PC-9 (cell line): ENCODE measurements around the gene IGDCC3. TPM values are rescaled to one million over a fixed set of nuclear protein-coding genes. Genes with fewer than 3 reads are reported as not detected.
"Not testable (repeated sequence)": the region's sequence is repeated elsewhere in the genome, so short reads cannot be mapped to it uniquely, and the experiment has no call there.

Experiments used
- BruUV-seq: library from RNA; stranded (reverse); fragments of 400-500 nt; replicated peaks from 2 replicates; lab custom pipeline; 2021; lab: Mats Ljungman, UMichigan
- CTCF ChIA-PET: fragments of 300-600 bp; sonication (Branson Sonifier 250); formaldehyde crosslinking; loops from one replicate; lab custom pipeline; 2022; ENCODE audit warnings: antibody characterized with exemption; lab: Charles Lee
- POLR2A ChIA-PET: fragments of 300-600 bp; sonication (Branson Sonifier 250); formaldehyde crosslinking; loops from one replicate; lab custom pipeline; 2022; ENCODE audit warnings: antibody characterized with exemption; ENCODE audit not compliant: unreplicated experiment; lab: Charles Lee
- DNase-seq, 2 experiments: peaks; one replicate each; pipeline versions ENCODE4 v3.0.0 to v3.0.0-alpha.2; 2015 to 2022; ENCODE audit warnings: mixed read lengths in 1 of 2
- H2AFZ ChIP-seq: fragments of 200-600 bp; sonication (generic); 2 replicates; pipeline ENCODE4 v1.8.1; 2017; ENCODE audit warnings: antibody characterized with exemption
- H3F3A ChIP-seq: fragments of 200-600 bp; sonication (generic); 2 replicates; pipeline ENCODE4 v1.8.1; 2017; ENCODE audit warnings: antibody characterized with exemption, mild to moderate bottlenecking, low read depth; ENCODE audit not compliant: insufficient read depth
- H3K27ac ChIP-seq: fragments of 200-600 bp; sonication (generic); 2 replicates; pipeline ENCODE4 v1.6.1; 2016; ENCODE audit warnings: mixed run types
- H3K27me3 ChIP-seq: fragments of 200-600 bp; sonication (generic); 2 replicates; pipeline ENCODE4 v1.6.1; 2016; ENCODE audit warnings: low read depth, mixed run types; ENCODE audit not compliant: insufficient read depth
- H3K36me3 ChIP-seq: fragments of 200-600 bp; sonication (generic); 2 replicates; pipeline ENCODE4 v1.6.1; 2016; ENCODE audit warnings: low read depth, mixed run types
- H3K4me1 ChIP-seq: fragments of 200-600 bp; sonication (generic); replicated peaks from 2 replicates; pipeline ENCODE4 v1.6.1; 2016; ENCODE audit warnings: mixed run types; ENCODE audit not compliant: insufficient read depth
- H3K4me2 ChIP-seq: fragments of 200-600 bp; sonication (generic); 2 replicates; pipeline ENCODE4 v1.6.1; 2017; ENCODE audit warnings: mixed run types
- H3K4me3 ChIP-seq: fragments of 200-600 bp; sonication (generic); 2 replicates; pipeline ENCODE4 v1.6.1; 2016; ENCODE audit warnings: mixed run types
- H3K79me2 ChIP-seq: fragments of 200-600 bp; sonication (generic); 2 replicates; pipeline ENCODE4 v1.6.1; 2017; ENCODE audit warnings: low read depth, mixed run types
- H3K9me2 ChIP-seq: fragments of 200-600 bp; sonication (generic); 2 replicates; pipeline ENCODE4 v1.8.1; 2017; ENCODE audit warnings: mild to moderate bottlenecking; ENCODE audit not compliant: insufficient read depth
- H3K9me3 ChIP-seq: fragments of 200-600 bp; sonication (generic); 2 replicates; pipeline ENCODE4 v1.8.1; 2016; ENCODE audit warnings: low read depth; ENCODE audit not compliant: insufficient read depth
- H4K20me1 ChIP-seq: fragments of 200-600 bp; sonication (generic); 2 replicates; pipeline ENCODE4 v1.8.1; 2017; ENCODE audit not compliant: insufficient read depth
- EZH2 ChIP-seq: fragments of 200-600 bp; sonication (generic); IDR thresholded peaks from 2 replicates; pipeline ENCODE4 v1.8.0; 2017; ENCODE audit warnings: antibody characterized with exemption, low read depth
- intact Hi-C: fragments of 100-400 bp; cut with micrococcal nuclease; formaldehyde crosslinking; loops from one replicate; pipeline ENCODE4 v1.10.0; 2022; ENCODE audit not compliant: unreplicated experiment
- total RNA-seq: library from RNA; stranded (reverse); gene quantifications from 2 replicates; pipeline ENCODE4 v1.2.3, GENCODE V29; 2021
- TF ChIP-seq, protein P1 (sequence below): fragments of 200-600 bp; sonication (generic); conservative IDR thresholded peaks from 2 replicates; pipeline ENCODE4 v1.6.1; 2017; ENCODE audit warnings: mixed run types, antibody characterized with exemption, mild to moderate bottlenecking, moderate library complexity

Gene IGDCC3
- total RNA-seq, 1 experiment from 2014 or later, result 0.22 TPM

GRCh38 chr15:65354835-65355172 lies 23.0 kb downstream of the IGDCC3 start:
- no peak for TF ChIP-seq EZH2
- TF ChIP-seq, protein P1, sequence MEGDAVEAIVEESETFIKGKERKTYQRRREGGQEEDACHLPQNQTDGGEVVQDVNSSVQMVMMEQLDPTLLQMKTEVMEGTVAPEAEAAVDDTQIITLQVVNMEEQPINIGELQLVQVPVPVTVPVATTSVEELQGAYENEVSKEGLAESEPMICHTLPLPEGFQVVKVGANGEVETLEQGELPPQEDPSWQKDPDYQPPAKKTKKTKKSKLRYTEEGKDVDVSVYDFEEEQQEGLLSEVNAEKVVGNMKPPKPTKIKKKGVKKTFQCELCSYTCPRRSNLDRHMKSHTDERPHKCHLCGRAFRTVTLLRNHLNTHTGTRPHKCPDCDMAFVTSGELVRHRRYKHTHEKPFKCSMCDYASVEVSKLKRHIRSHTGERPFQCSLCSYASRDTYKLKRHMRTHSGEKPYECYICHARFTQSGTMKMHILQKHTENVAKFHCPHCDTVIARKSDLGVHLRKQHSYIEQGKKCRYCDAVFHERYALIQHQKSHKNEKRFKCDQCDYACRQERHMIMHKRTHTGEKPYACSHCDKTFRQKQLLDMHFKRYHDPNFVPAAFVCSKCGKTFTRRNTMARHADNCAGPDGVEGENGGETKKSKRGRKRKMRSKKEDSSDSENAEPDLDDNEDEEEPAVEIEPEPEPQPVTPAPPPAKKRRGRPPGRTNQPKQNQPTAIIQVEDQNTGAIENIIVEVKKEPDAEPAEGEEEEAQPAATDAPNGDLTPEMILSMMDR, result no peak
- H3K9me3 ChIP-seq, result no peaks in the 10 kb centered on the region; the same call in 1 of the 2 replicates
- no peaks in the 10 kb centered on the region for H3F3A ChIP-seq
- intact Hi-C loops, result no loop called here
- BruUV-seq, result no TSS peak
- no peak for DNase-seq
- ChIA-PET CTCF (no interaction called here), POLR2A (no interaction called here)
- H2AFZ ChIP-seq, result no peak overlapping the region
- H3K4me1 ChIP-seq, result no peaks in the 10 kb centered on the region
- H4K20me1 ChIP-seq, result no peaks in the 10 kb centered on the region
- no peaks in the 10 kb centered on the region for H3K9me2 ChIP-seq
- H3K4me2 ChIP-seq, result no peak overlapping the region
- no peaks in the 10 kb centered on the region for H3K79me2 ChIP-seq
- H3K4me3 ChIP-seq, result no peak overlapping the region
- H3K27ac ChIP-seq, result no peak overlapping the region
- H3K27me3 ChIP-seq, result no peaks in the 10 kb centered on the region
- H3K36me3 ChIP-seq, result no peaks in the 10 kb centered on the region

DNA sequence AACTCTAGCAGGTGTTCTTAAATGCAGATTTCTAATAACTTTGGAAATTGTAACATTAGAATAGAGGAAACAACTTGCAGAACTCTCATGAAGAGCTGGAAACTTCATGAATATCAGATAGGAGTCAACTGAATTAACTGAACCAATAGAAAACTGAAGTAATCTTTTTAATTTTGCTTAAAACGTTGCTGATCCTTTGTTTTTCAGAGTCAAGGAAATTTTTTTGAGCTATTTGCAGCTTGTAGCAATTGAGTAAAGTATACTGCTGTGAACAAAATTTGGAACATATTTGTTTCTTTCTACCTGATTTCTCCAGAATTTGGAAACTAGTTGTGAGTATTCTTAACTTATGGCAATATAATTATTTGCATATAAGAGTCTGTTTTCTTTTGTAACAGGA lies 25.8 kb downstream of the IGDCC3 start:
- DNase-seq, H3K27ac ChIP-seq, CTCF ChIA-PET, H4K20me1 ChIP-seq, H3K9me3 ChIP-seq, H3K79me2 ChIP-seq, H3K4me1 ChIP-seq, H3K4me3 ChIP-seq, intact Hi-C loops, H3K4me2 ChIP-seq, H3F3A ChIP-seq, POLR2A ChIA-PET, BruUV-seq, H3K27me3 ChIP-seq, H2AFZ ChIP-seq, H3K9me2 ChIP-seq, H3K36me3 ChIP-seq: not testable (repeated sequence)

DNA sequence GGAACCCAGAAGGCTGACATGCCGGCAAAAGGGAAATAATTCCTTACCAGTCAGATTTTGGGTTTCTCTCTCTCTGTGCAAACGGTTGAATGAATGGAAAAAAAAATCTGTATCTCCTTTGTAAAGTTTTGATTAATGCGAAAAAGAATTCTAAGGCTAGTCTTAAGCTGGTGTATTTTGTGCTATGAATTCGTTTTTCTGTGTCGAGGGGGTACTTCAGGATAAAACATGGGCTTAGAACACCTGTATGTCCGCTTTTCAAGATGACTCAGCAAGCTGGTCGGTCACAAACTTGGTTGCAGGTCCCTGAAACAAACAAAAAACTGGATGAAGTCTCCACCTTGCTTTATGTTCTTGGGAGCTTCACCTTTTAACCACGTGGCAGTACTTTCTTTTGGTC lies 28.5 kb downstream of the IGDCC3 start:
- no peak overlapping the region for H2AFZ ChIP-seq
- POLR2A ChIA-PET, result interaction anchor here (0.7 kb wide), 1 partner anchor 63 kb away, joined by 3 read pairs; the partner anchor contains the start of gene PARP16
- no peaks in the 10 kb centered on the region for H3K4me1 ChIP-seq
- no peaks in the 10 kb centered on the region for H3K36me3 ChIP-seq
- no peaks in the 10 kb centered on the region for H3F3A ChIP-seq
- CTCF ChIA-PET, result interaction anchor here (0.6 to 1.2 kb wide), 2 partner anchors 36 to 167 kb away, joined by 3 to 6 read pairs; no protein-coding TSS in a partner anchor
- no peaks in the 10 kb centered on the region for H3K9me2 ChIP-seq
- no peak overlapping the region for H3K4me2 ChIP-seq
- H3K27ac ChIP-seq, result no peak overlapping the region
- H3K27me3 ChIP-seq, result no peaks in the 10 kb centered on the region
- no peaks in the 10 kb centered on the region for H3K79me2 ChIP-seq
- TF ChIP-seq, protein P1, result no peak
- TF ChIP-seq EZH2, result no peak
- no TSS peak for BruUV-seq
- no peaks in the 10 kb centered on the region for H4K20me1 ChIP-seq
- H3K4me3 ChIP-seq, result no peak overlapping the region
- H3K9me3 ChIP-seq, result no peaks in the 10 kb centered on the region; the same call in 1 of the 2 replicates
- intact Hi-C loops, result no loop called here
- no peak for DNase-seq

DNA sequence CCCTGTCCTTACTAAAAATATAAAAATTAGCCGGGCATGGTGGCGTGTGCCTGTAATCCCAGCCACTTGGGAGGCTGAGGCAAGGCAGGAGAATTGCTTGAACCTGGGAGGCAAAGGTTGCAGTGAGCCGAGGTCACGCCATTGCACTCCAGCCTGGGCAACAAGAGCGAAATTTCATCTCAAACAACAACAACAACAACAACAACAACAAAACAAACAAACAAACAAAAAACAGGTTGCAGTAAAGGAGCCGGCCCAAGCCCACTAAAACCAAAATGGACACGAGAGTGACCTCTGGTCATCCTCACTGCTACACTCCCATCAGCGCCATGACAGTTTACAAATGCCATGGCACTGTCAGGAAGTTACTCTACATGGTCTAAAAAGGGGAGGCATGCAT lies 30.0 kb downstream of the IGDCC3 start:
- BruUV-seq, POLR2A ChIA-PET, CTCF ChIA-PET: not testable (repeated sequence)

More for the DNA sequence above, 30.0 kb downstream of the IGDCC3 start:
- DNase-seq, H3F3A ChIP-seq, H3K9me3 ChIP-seq, H4K20me1 ChIP-seq, H3K4me1 ChIP-seq, H3K4me2 ChIP-seq, H3K36me3 ChIP-seq, H3K9me2 ChIP-seq, H3K27me3 ChIP-seq, H2AFZ ChIP-seq, H3K79me2 ChIP-seq, H3K27ac ChIP-seq, intact Hi-C loops, H3K4me3 ChIP-seq: not testable (repeated sequence)
